Activated T-cell treated with anti-CD3 and anti-CD28 coated beads for 24 hours (primary cell): ENCODE data around the gene EHD1.

Source experiments
- DNase-seq: peaks from one replicate; pipeline ENCODE4 v3.0.0-alpha.2; 2020; ENCODE audit warnings: low read depth

The EHD1 gene

GRCh38 chr11:64872790-64873488, 5.5 kb downstream of the EHD1 start:
- no peak for DNase-seq

GRCh38 chr11:64871492-64871891, 6.9 kb downstream of the EHD1 start:
- DNase-seq = no peak

- no peak for DNase-seq
These were observed 7.4 kb downstream of the EHD1 start for GRCh38 chr11:64870893-64871466.

GRCh38 chr11:64870176-64870892, 8.1 kb downstream of the EHD1 start:
- DNase-seq = no peak

- no peak for DNase-seq
These were observed 8.7 kb downstream of the EHD1 start for GRCh38 chr11:64869571-64870175.

GRCh38 chr11:64868904-64869570, 9.4 kb downstream of the EHD1 start:
- DNase-seq = no peak

- DNase-seq = no peak
These were observed 10.5 kb downstream of the EHD1 start for GRCh38 chr11:64867748-64868462.

GRCh38 chr11:64866173-64866491, 12.3 kb downstream of the EHD1 start:
- no peak for DNase-seq

GRCh38 chr11:64865286-64866172, 12.9 kb downstream of the EHD1 start:
- DNase-seq = no peak

- peak; percentile 62 for DNase-seq
These were observed 13.7 kb downstream of the EHD1 start for GRCh38 chr11:64864473-64865285.

- DNase-seq = no peak
These were observed 14.3 kb downstream of the EHD1 start for GRCh38 chr11:64864135-64864472.

GRCh38 chr11:64863391-64864060, 14.9 kb downstream of the EHD1 start:
- no peak for DNase-seq

GRCh38 chr11:64862987-64863390, 15.4 kb downstream of the EHD1 start:
- no peak for DNase-seq

- no peak for DNase-seq
These were observed 17.0 kb downstream of the EHD1 start for GRCh38 chr11:64861227-64861975.

GRCh38 chr11:64859542-64860414, 18.6 kb downstream of the EHD1 start:
- DNase-seq = peak; percentile 57

GRCh38 chr11:64858467-64859263, 19.8 kb downstream of the EHD1 start:
- DNase-seq = no peak

- no peak for DNase-seq
These were observed 20.9 kb downstream of the EHD1 start for GRCh38 chr11:64857485-64857884.
